HG03354 (cell line): ENCODE measurements around the gene RALGPS1.

Experiments
- ATAC-seq: cut with Tn5 transposase; IDR thresholded peaks from one replicate; pipeline ENCODE4 v1.9.1; 2021; ENCODE audit warnings: mild to moderate bottlenecking; ENCODE audit not compliant: unreplicated experiment, poor library complexity, severe bottlenecking

The RALGPS1 gene

GRCh38 chr9:127189628-127190027 is 275.0 kb downstream of the RALGPS1 start:
- no peak for ATAC-seq

GRCh38 chr9:127192744-127193143 is 278.2 kb downstream of the RALGPS1 start:
- no peak for ATAC-seq

DNA sequence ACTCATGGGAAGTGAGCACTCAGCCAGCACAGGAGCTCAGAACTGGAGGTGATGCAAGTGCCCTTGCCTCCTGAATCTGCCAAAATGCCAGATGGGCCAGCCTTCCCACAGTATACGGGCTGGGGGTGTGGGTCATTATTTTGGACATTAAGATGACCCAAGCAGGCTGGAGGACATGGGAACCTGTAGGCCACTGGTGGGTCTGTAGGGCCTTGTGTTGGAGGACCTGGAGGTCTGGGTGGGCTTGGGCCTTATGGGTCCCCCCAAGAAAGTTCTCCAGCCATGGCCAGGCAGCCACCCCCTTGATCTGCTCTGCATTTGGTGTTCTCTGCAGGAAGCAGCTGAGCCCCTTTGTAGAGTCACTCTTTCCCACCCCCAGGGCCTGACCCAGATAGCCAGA is 278.9 kb downstream of the RALGPS1 start:
- ATAC-seq: no peak

DNA sequence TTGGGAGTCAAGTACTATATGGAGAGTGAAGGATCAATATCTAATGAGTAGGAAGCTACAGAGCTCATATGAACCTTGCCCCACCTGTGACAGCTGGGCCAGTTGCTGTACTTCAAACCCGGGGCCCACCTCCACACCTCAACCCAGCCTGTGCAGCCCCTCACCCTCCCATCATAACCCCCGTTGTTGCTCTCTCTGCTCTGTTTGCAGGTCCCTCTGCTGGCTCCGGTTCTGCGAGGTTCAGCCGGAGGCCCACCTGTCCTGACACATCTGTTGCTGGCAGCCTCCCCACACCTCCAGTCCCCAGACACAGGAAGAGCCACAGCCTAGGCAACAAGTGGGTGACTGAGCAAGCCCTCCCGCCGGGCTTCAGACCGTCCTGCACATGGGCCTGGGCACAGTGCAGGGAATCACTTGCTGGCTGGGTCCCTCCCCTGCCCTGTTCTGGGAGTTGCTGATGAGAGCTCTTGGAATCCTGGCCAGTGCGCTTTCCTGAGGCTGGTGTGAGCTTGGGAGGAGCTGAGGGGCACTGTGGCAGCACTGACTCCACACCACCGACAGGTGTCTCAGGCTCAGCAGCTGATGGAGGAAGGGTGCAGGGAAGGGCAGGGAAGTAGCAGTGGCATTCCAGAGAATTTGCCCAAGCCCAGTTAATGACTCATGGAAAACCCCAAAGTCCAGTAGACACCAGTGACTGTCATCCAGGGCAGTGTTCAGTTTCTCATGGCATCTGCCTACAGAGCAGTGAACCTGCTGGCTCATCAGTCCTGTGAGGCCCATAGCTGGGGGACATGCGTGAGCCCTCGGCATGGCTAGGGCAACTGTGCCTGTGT is 280.5 kb downstream of the RALGPS1 start:
- no peak for ATAC-seq

DNA sequence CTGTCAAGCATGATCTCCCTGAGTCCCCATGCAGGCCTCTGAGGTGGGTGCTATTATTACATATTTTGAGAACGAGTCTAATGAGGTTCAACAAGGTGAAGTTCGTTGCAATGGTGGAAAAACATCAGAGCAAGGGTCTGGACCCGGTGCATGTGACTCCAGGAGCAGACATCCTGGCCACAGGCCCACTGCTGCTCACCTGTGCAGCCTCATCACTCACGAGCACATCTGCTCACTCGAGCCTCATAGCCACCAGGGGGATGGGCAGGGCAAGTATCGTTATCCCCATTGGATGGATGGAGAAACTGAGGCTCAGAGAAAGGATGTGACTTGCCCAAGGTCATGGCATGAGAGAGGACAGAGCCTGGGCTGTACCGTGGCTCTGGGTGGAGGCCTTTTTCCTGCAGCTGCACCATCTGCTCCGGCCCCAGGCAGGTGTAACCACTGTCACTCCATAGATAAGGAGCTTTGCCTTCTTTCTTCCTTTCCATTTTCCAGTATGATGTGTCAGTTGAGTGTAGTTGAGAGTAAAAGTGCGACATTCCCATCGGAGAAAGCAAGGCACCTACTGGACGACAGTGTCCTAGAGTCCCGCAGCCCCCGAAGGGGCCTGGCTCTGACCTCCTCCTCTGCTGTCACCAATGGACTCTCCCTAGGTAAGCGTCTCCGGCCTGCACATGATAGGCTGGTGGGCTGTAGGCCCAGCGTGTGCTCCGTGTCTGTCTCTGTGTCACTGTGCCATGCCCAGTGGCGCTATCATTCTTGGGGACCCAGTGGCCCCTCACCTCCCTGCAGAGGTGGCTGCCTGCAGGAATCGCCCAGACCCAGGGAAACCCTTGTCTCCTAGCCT is 281.6 kb downstream of the RALGPS1 start:
- ATAC-seq: no peak

- no peak for ATAC-seq
These were observed 282.2 kb downstream of the RALGPS1 start for GRCh38 chr9:127196826-127197145.

DNA sequence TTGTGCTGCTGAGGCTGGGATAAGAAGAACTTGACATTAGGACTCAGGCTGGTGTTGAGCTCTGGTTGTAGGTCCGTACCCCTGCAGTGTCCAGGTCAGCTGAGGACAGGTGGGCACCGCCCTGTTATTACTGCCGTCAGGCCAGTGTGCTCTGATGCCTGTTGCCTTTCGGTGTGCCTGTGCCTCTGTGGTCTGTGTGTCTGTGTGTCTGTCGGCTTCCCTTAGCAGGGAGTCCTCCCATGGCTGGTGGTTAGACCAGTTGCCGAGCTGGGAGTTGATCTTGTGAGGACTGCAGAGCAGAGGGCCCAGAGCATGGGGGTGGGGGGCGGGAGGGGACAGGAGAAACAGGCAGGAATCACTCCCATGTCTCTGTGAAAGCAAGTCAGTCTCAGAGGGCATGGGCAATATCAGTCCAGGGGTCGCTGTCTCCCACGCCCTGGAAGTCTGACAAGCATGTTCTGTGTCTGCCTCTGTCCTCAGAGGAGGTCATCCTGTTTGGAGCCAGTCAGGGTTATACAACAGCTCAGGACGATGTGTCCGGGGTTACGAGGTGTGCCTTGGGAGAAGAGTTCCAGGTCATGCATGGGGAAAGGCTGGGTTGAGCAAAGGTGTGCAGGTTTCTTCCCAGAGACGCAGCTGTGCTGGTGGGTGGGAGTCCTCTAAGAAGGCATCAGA is 282.7 kb downstream of the RALGPS1 start:
- ATAC-seq: no peak

- ATAC-seq: no peak
These were observed 283.4 kb downstream of the RALGPS1 start for GRCh38 chr9:127197861-127198430.

DNA sequence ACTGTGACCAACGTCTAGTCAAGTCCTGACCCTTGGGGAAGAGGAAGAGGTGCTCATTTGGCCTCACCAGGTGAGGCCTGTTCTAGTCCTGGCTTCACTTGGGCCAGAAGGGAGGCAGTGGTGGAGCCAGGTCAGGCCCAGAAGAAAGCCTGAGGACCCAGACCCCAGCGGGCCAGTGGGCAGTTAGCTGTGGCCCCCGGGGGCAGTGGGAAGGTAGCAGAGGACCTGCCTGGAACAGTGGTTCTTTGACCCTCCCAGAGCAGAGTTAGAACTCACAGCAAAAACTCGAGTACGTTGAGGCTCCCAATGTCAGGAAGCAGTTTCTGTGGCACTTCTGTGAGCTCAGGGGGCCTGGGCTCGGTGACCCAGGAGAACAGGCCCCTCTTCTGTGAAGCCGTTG is 284.0 kb downstream of the RALGPS1 start:
- no peak for ATAC-seq

- ATAC-seq: peak; percentile 64
These were observed 284.6 kb downstream of the RALGPS1 start for GRCh38 chr9:127199001-127199791.

DNA sequence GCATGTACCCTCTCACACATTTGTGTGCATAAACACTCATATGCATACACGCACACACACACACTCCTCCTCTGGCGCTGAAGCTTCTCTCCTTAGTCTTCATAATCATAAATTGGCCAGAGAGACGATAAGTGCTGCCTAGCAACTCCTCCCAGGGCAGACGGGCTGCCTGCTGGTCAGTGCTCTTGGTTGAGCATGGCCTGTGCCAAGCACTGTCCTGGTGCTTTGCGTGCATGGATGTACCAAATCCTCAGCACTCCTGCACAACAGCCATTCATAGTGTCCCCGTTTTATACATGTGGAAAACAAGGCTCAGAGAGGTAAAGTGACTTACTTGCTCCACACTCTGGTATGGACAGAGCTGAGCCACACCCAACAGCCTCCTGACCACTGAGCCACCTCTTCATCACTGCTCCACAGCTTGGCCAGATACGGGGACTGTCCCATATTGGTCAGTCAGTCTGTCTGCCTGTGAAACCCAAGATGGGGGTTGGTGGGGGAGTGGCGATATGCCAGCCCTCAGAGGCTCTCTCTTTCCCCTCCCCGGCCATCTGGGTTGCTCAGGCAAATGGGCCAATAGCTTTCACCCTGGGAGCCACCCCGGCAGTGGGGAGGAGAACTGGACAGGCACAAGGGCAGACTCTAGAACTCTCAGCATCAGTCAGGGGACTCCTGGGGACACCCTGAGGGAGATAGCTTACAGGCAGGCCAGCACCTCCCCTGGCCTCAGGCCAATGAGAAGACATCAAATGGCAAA is 285.7 kb downstream of the RALGPS1 start:
- no peak for ATAC-seq

GRCh38 chr9:127201071-127201541 is 286.5 kb downstream of the RALGPS1 start:
- no peak for ATAC-seq

DNA sequence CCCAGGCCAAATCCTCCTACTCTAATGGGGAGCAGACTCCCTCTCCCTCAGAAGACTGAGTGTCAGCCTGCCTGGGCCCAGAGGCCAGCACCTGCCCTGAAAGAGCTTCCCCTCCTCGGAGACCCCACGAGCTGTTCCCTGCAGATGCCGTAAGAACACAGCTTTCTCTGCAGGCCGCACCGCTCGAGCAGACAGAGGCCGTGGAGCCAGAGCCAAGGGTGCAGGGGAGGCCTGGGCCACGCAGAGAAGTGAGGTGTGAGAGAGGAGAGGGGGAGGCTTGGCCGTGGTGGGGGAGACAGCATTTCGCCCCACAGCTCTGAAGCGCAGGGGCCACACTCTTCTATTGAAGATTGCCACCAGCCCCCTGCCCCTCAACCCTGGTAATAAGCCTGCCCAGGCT is 287.1 kb downstream of the RALGPS1 start:
- ATAC-seq: no peak

GRCh38 chr9:127202461-127203169 is 288.0 kb downstream of the RALGPS1 start:
- ATAC-seq: no peak

DNA sequence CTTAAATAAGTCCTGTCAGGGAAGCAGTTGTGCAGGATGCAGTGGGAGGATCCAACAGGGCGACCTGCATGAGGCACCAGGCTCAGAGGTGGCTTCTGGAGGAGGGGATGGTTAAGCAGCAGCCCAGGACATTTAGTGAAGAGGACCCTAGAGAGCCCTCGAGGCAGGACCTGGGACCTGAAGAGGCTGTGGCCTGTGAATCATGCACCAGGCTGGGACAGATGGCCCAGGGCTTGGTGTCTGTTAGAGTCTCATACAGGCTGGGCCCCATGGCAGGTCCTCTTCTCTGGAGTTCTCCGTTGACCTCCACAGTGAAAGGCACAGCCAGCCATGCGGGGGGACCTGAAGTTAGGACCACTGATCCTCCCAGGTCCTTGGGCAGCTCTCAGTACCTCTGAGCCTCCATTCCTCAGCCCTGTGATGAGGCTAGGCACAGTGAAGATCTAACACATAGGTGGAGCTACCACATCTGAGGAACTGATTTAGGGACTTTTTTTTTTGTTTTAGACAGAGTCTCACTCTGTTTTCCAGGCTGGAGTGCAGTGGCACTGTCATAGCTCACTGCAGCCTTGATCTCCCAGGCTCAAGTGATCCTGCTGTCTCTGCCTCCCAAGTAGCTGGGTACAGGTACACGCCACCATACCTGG is 289.2 kb downstream of the RALGPS1 start:
- ATAC-seq: no peak

GRCh38 chr9:127204771-127205470 is 290.3 kb downstream of the RALGPS1 start:
- no peak for ATAC-seq

DNA sequence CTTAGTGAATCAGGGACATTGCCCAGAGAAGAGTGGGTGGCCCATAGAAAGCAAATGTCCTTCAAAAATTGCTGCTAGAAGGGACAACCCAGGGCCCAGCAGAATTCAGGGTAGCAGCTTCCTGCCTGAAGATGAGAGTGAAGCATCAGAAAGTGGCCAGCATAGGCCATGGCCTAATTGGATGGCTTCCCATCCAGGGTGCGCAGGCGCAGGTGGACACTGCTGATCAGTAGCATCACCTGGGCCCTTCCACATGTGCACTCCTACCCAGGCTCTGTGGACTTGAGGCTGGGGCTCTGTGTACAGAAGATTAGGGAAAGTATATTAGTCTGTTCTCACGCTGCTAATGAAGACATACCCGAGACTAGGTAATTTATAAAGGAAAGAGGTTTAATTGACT is 291.4 kb downstream of the RALGPS1 start:
- ATAC-seq: no peak
